Measurements from ENCODE around the gene PEAK1.

- TF ChIP-seq CTCF (IDR thresholded peaks at IDR 0.05): no peak
- TF ChIP-seq POLR2A (IDR thresholded peaks at IDR 0.05): no peak
Measured at GRCh38 chr15:77093436-77093835, 326.5 kb downstream of the PEAK1 start.
